ENCODE data around the gene HOXB6. TPM values are rescaled to one million over a fixed set of nuclear protein-coding genes. Genes with fewer than 3 reads are reported as not detected.

Gene HOXB6
- total RNA-seq, 1 experiment from 2014 or later, result 196 TPM

DNA sequence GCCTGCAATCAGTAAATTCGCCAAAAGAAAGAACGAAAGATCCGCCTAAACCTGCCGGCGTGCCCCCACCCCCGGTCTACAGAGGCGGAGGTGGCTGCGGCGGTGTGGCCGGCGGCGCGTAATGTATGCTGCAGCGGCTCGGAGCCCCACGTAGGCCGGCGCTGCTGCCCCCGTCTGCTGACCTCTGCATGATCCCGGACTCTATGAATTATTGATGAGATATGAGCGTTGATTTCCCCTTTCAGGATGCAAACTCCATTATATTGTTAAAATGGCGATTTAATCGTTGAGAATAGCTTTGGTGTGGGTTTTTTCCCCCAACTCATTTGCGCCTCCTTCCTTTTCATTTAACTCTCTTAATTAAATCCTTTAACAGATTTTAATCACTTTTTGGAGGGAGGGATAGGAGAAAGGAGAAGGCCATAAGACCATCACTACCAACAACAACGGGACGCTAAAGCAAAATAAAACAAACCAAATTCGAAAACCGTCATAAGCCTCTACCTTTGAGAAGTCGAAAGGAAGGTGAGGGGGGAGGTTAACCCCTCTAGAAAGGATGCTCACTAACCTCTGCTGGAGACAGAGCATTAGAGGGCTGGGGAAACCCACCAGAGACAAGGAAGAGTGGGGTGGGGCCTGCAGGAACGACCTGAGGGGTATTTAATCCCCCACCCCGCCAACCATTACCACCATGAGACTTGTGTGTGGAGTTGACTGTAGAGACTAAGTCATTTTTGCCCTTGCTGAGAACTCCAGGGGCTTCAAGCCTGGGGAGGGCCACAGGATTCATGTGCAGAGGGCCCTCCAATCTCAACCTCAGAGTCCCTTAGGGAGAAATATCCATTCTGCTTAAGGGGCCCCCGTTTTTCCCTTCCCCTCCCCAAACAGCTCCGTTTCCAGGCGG, 18.2 kb downstream of the HOXB6 start:
- no peaks in the 10 kb centered on the region for H3K9me3 ChIP-seq (ENCODE audit: control insufficient read depth, insufficient read depth, low read depth, low read length)
- no TSS peak for BruUV-seq (replicated peaks)
- peaks cover 75% of the 10 kb centered on the region for H3K4me1 ChIP-seq (ENCODE audit: control insufficient read depth, insufficient read depth, low read length)
- CTCF ChIA-PET, result interaction anchor here (0.6 to 2.0 kb wide), 4 partner anchors 58 to 371 kb away, joined by 3 to 6 read pairs (median 4); no protein-coding TSS in a partner anchor
- peak overlapping the region; percentile 99 for H3K27ac ChIP-seq (ENCODE audit: low read length)
- H3K27me3 ChIP-seq (ENCODE audit: control insufficient read depth, insufficient read depth, low read length), result no peaks in the 10 kb centered on the region
- H3K4me3 ChIP-seq (ENCODE audit: low read depth in 2 of 2, low read length in 2 of 2), result peak overlapping the region; percentile 70 to 99
- no peak for DNase-seq (ENCODE audit: low read depth, low spot score)
- POLR2A ChIA-PET, result interaction anchor here (0.7 to 0.8 kb wide), 4 partner anchors 21 to 110 kb away, joined by 3 to 7 read pairs (median 4); no protein-coding TSS in a partner anchor
- TF ChIP-seq TCF7L2 (IDR thresholded peaks at IDR 0.05; ENCODE audit: low read depth, low read length) (no peak), SIN3A (IDR thresholded peaks at IDR 0.05; ENCODE audit: borderline replicate concordance, insufficient read depth, low read depth, low read length) (peak; percentile 62; the same call in 1 of the 2 replicates), POLR2AphosphoS5 (IDR thresholded peaks at IDR 0.05; ENCODE audit: low read depth, low read length) (no peak; the same call in 1 of the 2 replicates)
- TF ChIP-seq, protein P1, sequence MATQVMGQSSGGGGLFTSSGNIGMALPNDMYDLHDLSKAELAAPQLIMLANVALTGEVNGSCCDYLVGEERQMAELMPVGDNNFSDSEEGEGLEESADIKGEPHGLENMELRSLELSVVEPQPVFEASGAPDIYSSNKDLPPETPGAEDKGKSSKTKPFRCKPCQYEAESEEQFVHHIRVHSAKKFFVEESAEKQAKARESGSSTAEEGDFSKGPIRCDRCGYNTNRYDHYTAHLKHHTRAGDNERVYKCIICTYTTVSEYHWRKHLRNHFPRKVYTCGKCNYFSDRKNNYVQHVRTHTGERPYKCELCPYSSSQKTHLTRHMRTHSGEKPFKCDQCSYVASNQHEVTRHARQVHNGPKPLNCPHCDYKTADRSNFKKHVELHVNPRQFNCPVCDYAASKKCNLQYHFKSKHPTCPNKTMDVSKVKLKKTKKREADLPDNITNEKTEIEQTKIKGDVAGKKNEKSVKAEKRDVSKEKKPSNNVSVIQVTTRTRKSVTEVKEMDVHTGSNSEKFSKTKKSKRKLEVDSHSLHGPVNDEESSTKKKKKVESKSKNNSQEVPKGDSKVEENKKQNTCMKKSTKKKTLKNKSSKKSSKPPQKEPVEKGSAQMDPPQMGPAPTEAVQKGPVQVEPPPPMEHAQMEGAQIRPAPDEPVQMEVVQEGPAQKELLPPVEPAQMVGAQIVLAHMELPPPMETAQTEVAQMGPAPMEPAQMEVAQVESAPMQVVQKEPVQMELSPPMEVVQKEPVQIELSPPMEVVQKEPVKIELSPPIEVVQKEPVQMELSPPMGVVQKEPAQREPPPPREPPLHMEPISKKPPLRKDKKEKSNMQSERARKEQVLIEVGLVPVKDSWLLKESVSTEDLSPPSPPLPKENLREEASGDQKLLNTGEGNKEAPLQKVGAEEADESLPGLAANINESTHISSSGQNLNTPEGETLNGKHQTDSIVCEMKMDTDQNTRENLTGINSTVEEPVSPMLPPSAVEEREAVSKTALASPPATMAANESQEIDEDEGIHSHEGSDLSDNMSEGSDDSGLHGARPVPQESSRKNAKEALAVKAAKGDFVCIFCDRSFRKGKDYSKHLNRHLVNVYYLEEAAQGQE (IDR thresholded peaks at IDR 0.05; ENCODE audit: insufficient read depth in 1 of 2, low read depth in 2 of 2, low read length in 1 of 2), result no peak
- TF ChIP-seq, protein P2, sequence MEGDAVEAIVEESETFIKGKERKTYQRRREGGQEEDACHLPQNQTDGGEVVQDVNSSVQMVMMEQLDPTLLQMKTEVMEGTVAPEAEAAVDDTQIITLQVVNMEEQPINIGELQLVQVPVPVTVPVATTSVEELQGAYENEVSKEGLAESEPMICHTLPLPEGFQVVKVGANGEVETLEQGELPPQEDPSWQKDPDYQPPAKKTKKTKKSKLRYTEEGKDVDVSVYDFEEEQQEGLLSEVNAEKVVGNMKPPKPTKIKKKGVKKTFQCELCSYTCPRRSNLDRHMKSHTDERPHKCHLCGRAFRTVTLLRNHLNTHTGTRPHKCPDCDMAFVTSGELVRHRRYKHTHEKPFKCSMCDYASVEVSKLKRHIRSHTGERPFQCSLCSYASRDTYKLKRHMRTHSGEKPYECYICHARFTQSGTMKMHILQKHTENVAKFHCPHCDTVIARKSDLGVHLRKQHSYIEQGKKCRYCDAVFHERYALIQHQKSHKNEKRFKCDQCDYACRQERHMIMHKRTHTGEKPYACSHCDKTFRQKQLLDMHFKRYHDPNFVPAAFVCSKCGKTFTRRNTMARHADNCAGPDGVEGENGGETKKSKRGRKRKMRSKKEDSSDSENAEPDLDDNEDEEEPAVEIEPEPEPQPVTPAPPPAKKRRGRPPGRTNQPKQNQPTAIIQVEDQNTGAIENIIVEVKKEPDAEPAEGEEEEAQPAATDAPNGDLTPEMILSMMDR (IDR thresholded peaks at IDR 0.05), result no peak
- H3K36me3 ChIP-seq (ENCODE audit: control insufficient read depth, insufficient read depth, low read length), result no peaks in the 10 kb centered on the region
- in situ Hi-C loops (cut with HindIII; ENCODE audit: low pct_unique_long_range_greater_than_20kb, low sequenced_read_pairs) (no loop called here), intact Hi-C loops (cut with micrococcal nuclease; ENCODE audit: unreplicated experiment) (no loop called here)
- ATAC-seq, result no peak

DNA sequence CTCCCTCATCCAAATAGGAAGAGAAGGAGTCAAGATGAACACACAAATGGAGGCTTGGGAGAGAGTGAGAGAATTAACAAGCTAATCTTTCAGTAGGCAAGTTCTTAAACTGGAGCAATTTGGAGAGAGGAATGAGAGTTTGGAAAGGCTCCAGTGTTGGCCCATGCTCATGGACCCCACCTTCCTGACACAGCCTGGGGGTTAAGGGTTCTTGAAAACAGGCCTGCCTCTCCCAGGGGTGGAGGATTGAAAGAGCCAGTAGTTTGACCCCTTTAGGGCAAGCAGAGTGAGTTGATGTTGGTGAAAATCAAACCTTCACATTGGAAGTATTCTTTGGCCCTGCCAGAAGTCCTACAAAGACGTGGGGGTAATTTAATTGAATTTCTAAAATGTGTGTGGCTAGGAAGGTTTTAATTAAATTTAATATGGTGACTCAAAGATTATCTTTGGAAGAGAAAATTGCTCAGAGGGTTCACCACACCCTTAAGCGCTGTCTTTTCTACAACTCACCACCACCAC, 20.5 kb downstream of the HOXB6 start:
- CTCF ChIA-PET, result interaction anchor here (0.5 to 1.6 kb wide), 2 partner anchors 32 to 321 kb away, joined by 3 to 4 read pairs; no protein-coding TSS in a partner anchor
- in situ Hi-C loops (cut with HindIII; ENCODE audit: low pct_unique_long_range_greater_than_20kb, low sequenced_read_pairs), result no loop called here
- Histone ChIP-seq H3K27me3 (ENCODE audit: control insufficient read depth, insufficient read depth, low read length) (no peaks in the 10 kb centered on the region), H3K4me1 (ENCODE audit: control insufficient read depth, insufficient read depth, low read length) (peaks cover 76% of the 10 kb centered on the region), H3K9me3 (ENCODE audit: control insufficient read depth, insufficient read depth, low read depth, low read length) (no peaks in the 10 kb centered on the region), H3K4me3 (ENCODE audit: low read depth in 2 of 2, low read length in 2 of 2) (peak overlapping the region; percentile 70 to 99), H3K27ac (ENCODE audit: low read length) (peak overlapping the region; percentile 99), H3K36me3 (ENCODE audit: control insufficient read depth, insufficient read depth, low read length) (no peaks in the 10 kb centered on the region)
- intact Hi-C loops (cut with micrococcal nuclease; ENCODE audit: unreplicated experiment), result no loop called here
- POLR2A ChIA-PET, result interaction anchor here (1.4 kb wide), 1 partner anchor 9 kb away, joined by 3 read pairs; the partner anchor contains the start of gene HOXB5
- ATAC-seq (no peak), DNase-seq (ENCODE audit: low read depth, low spot score) (no peak)
- TF ChIP-seq, protein P1 (IDR thresholded peaks at IDR 0.05; ENCODE audit: insufficient read depth in 1 of 2, low read depth in 2 of 2, low read length in 1 of 2), result no peak
- TF ChIP-seq POLR2AphosphoS5 (IDR thresholded peaks at IDR 0.05; ENCODE audit: low read depth, low read length), result no peak; the same call in 1 of the 2 replicates
- no TSS peak for BruUV-seq (replicated peaks)
